ENCODE measurements around the gene KIR3DL2. TPM values are rescaled to one million over a fixed set of nuclear protein-coding genes. Genes with fewer than 3 reads are reported as not detected.
A peak's percentile ranks its signal among the peaks of the same experiment; 100 is the strongest.

Gene KIR3DL2
- total RNA-seq, 6 donors from 2014 or later = 0.20 to 0.55 (median 0.41) TPM; not detected in 2

GRCh38 chr19:54873990-54874389 lies 23.7 kb downstream of the KIR3DL2 start, which contains the start of gene FCAR:
Gene FCAR, plus strand, starts transcription at chr19:54874235. Its CDS starts 55 bp downstream, at chr19:54874290.
- 59 to 62% methylated on average over 8 of the region's 8 CpGs for WGBS, 2 donors
- Histone ChIP-seq H3K4me1 (no peaks in the 10 kb centered on the region), H3K27me3 (no peaks in the 10 kb centered on the region), H3K27ac (peak within 1 kb of the TSS; percentile 37 to 83 (median 55)), H3K4me3 (peak within 1 kb of the TSS in 1 of 4 donors; percentile 32), H3K36me3 (no peaks in the 10 kb centered on the region), H3K9me3 (no peaks in the 10 kb centered on the region)
- DNase-seq (peak in 1 of 2 donors; percentile 55), ATAC-seq (ENCODE audit: low FRiP score in 2 of 2) (peak in 1 of 2 donors; percentile 41)
- TF ChIP-seq POLR2AphosphoS5 (IDR thresholded peaks at IDR 0.05) (peak; percentile 72 to 74), POLR2A (IDR thresholded peaks at IDR 0.05) (no peak)

- DNase-seq = no peak
- 38 to 44% methylated on average over 2 of the region's 2 CpGs for WGBS, 2 donors
- Histone ChIP-seq H3K4me1 (no peaks in the 10 kb centered on the region), H3K27ac (peak overlapping the region; percentile 37 to 83 (median 55)), H3K36me3 (no peaks in the 10 kb centered on the region), H3K27me3 (no peaks in the 10 kb centered on the region), H3K4me3 (peak overlapping the region in 1 of 4 donors; percentile 32), H3K9me3 (no peaks in the 10 kb centered on the region)
- peak; percentile 67 to 69 for ATAC-seq (ENCODE audit: low FRiP score in 2 of 2)
- TF ChIP-seq, protein P1, sequence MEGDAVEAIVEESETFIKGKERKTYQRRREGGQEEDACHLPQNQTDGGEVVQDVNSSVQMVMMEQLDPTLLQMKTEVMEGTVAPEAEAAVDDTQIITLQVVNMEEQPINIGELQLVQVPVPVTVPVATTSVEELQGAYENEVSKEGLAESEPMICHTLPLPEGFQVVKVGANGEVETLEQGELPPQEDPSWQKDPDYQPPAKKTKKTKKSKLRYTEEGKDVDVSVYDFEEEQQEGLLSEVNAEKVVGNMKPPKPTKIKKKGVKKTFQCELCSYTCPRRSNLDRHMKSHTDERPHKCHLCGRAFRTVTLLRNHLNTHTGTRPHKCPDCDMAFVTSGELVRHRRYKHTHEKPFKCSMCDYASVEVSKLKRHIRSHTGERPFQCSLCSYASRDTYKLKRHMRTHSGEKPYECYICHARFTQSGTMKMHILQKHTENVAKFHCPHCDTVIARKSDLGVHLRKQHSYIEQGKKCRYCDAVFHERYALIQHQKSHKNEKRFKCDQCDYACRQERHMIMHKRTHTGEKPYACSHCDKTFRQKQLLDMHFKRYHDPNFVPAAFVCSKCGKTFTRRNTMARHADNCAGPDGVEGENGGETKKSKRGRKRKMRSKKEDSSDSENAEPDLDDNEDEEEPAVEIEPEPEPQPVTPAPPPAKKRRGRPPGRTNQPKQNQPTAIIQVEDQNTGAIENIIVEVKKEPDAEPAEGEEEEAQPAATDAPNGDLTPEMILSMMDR (IDR thresholded peaks at IDR 0.05) = no peak
- TF ChIP-seq POLR2A (IDR thresholded peaks at IDR 0.05) = no peak
- TF ChIP-seq POLR2AphosphoS5 (IDR thresholded peaks at IDR 0.05) = peak in 1 of 2 donors; percentile 39
- no peak for TF ChIP-seq EP300 (IDR thresholded peaks at IDR 0.05)
These were observed 25.3 kb downstream of the KIR3DL2 start for GRCh38 chr19:54875506-54875905.

GRCh38 chr19:54877471-54877870 lies 27.2 kb downstream of the KIR3DL2 start:
- peak overlapping the region in 1 of 4 donors; percentile 32 for H3K4me3 ChIP-seq
- no peak for ATAC-seq (ENCODE audit: low FRiP score in 2 of 2)
- DNase-seq = no peak
- H3K27me3 ChIP-seq = no peaks in the 10 kb centered on the region
- no peaks in the 10 kb centered on the region for H3K4me1 ChIP-seq
- 67 to 70% methylated on average over 3 of the region's 3 CpGs for WGBS, 2 donors
- peak overlapping the region in 1 of 4 donors; percentile 83 for H3K27ac ChIP-seq
- no peaks in the 10 kb centered on the region for H3K9me3 ChIP-seq
- no peaks in the 10 kb centered on the region for H3K36me3 ChIP-seq
- TF ChIP-seq, protein P1 (IDR thresholded peaks at IDR 0.05) = no peak
- no peak for TF ChIP-seq POLR2A (IDR thresholded peaks at IDR 0.05)
- no peak for TF ChIP-seq POLR2AphosphoS5 (IDR thresholded peaks at IDR 0.05)
- TF ChIP-seq EP300 (IDR thresholded peaks at IDR 0.05) = no peak

DNA sequence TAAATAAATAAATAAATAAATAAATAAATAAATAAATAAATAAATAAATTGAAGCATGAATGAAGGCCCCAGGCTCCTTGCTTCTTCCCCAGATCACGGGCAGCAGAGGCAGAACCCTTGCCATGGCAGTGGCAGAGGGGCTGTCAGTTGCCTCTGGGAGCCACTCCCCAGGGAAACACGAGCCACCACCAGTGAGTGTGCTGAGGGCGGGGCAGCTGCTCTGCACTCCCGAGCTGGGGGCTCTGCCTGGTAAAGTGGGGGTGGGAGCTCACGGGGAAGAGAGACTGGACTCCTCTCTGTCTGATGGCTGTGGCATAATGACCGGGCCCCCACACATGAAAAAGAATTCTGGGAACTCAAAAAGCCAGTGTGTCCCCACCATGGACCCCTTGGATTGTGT lies 31.6 kb downstream of the KIR3DL2 start:
- Histone ChIP-seq H3K4me3 (no peak overlapping the region), H3K9me3 (no peaks in the 10 kb centered on the region), H3K27ac (no peak overlapping the region), H3K36me3 (no peaks in the 10 kb centered on the region), H3K27me3 (no peaks in the 10 kb centered on the region), H3K4me1 (no peaks in the 10 kb centered on the region)
- DNase-seq (peak in 1 of 2 donors; percentile 49), ATAC-seq (ENCODE audit: low FRiP score in 2 of 2) (no peak)
- 73 to 77% methylated on average over 3 to 6 of the region's 6 CpGs for WGBS, 2 donors
- TF ChIP-seq, protein P1 (IDR thresholded peaks at IDR 0.05) = no peak
- TF ChIP-seq POLR2AphosphoS5 (IDR thresholded peaks at IDR 0.05) (no peak), POLR2A (IDR thresholded peaks at IDR 0.05) (no peak), EP300 (IDR thresholded peaks at IDR 0.05) (no peak)

GRCh38 chr19:54882758-54883157 lies 32.5 kb downstream of the KIR3DL2 start:
- H3K4me3 ChIP-seq = no peak overlapping the region
- no peaks in the 10 kb centered on the region for H3K4me1 ChIP-seq
- no peaks in the 10 kb centered on the region for H3K27me3 ChIP-seq
- no peak overlapping the region for H3K27ac ChIP-seq
- H3K9me3 ChIP-seq = no peaks in the 10 kb centered on the region
- no peak for TF ChIP-seq POLR2A (IDR thresholded peaks at IDR 0.05)
- TF ChIP-seq, protein P1 (IDR thresholded peaks at IDR 0.05) = no peak
- no peak for TF ChIP-seq POLR2AphosphoS5 (IDR thresholded peaks at IDR 0.05)
- TF ChIP-seq EP300 (IDR thresholded peaks at IDR 0.05) = no peak
- DNase-seq (no peak), ATAC-seq (ENCODE audit: low FRiP score in 2 of 2) (no peak)
- WGBS, 2 donors = 66 to 71% methylated on average over 7 of the region's 7 CpGs
- H3K36me3 ChIP-seq = no peaks in the 10 kb centered on the region

Data from upper lobe of left lung (tissue), 6 donors.